ENCODE results near the gene TSC22D1.
A peak's percentile ranks its signal among the peaks of the same experiment; 100 is the strongest.
"Not testable (repeated sequence)": the region's sequence is repeated elsewhere in the genome, so short reads cannot be mapped to it uniquely, and the experiment has no call there.

Gene TSC22D1

GRCh38 chr13:44575741-44576350 is at the start of gene TSC22D1:
Gene TSC22D1, minus strand, starts transcription at chr13:44576330. Its CDS starts 256 bp downstream, at chr13:44576074.
- peaks cover 8% of the 10 kb centered on the region for H3K27me3 Mint-ChIP-seq
- H3K9me3 Mint-ChIP-seq: no peaks in the 10 kb centered on the region
- H3K4me3 Mint-ChIP-seq: peak within 1 kb of the TSS; percentile 87
- peaks cover 46% of the 10 kb centered on the region for H3K4me1 Mint-ChIP-seq (ENCODE audit: low read depth)
- peaks cover 15% of the 10 kb centered on the region for H3K36me3 Mint-ChIP-seq (ENCODE audit: low read depth)
- H3K27ac Mint-ChIP-seq: peak within 1 kb of the TSS; percentile 81

DNA sequence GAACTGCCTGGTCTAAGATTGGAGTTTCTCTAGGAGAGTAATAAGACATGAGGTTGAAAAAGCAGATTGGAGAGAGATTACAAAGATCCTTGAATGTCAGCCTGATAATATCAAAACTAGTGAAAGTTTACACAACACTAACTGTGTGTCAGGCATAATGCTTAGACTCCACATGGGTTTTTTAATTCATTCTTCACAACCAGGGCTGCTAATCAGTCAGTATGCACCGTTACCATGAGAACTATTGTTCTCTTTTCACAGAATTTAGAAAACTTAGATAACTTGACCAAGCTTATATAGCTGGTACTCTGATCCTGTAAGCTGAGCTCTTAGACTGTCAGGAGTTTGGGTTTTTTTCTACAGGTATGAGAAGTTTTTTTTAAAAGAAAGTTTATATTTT is 46.6 kb upstream of the TSC22D1 start:
- no peaks in the 10 kb centered on the region for H3K36me3 Mint-ChIP-seq (ENCODE audit: low read depth)
- peaks cover 24% of the 10 kb centered on the region for H3K27me3 Mint-ChIP-seq
- no peak overlapping the region for H3K27ac Mint-ChIP-seq
- H3K4me3 Mint-ChIP-seq: no peak overlapping the region
- H3K9me3 Mint-ChIP-seq: no peaks in the 10 kb centered on the region
- no peaks in the 10 kb centered on the region for H3K4me1 Mint-ChIP-seq (ENCODE audit: low read depth)

GRCh38 chr13:44622261-44622660 is 46.1 kb upstream of the TSC22D1 start:
- Mint-ChIP-seq H3K36me3 (ENCODE audit: low read depth) (no peaks in the 10 kb centered on the region), H3K9me3 (no peaks in the 10 kb centered on the region), H3K4me1 (ENCODE audit: low read depth) (no peaks in the 10 kb centered on the region), H3K27me3 (peaks cover 24% of the 10 kb centered on the region), H3K27ac (no peak overlapping the region), H3K4me3 (no peak overlapping the region)

- H3K4me1 Mint-ChIP-seq (ENCODE audit: low read depth): no peaks in the 10 kb centered on the region
- H3K9me3 Mint-ChIP-seq: no peaks in the 10 kb centered on the region
- no peak overlapping the region for H3K27ac Mint-ChIP-seq
- H3K36me3 Mint-ChIP-seq (ENCODE audit: low read depth): no peaks in the 10 kb centered on the region
- H3K4me3 Mint-ChIP-seq: no peak overlapping the region
- peaks cover 8% of the 10 kb centered on the region for H3K27me3 Mint-ChIP-seq
Observed at GRCh38 chr13:44620057-44620456, 43.9 kb upstream of the TSC22D1 start.

DNA sequence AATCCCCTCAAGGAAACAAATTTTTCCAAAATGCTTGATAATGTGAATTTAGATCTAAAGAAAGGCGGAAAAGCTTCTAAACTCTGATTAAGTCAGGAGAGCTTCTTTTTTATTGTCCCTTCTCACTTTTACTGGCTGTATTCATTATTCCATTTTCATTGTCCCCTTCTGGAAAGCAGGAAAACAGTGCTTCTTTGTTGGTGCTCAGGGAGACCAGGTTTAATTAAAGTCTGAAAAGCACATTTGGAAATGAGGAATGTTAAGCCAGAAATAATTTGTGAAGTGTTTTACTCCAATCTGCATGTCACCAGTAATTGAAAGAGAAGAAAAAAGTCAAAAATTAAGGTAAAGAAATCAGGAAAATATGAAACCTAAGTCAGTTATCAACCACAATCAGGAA is 43.5 kb upstream of the TSC22D1 start:
- peaks cover 8% of the 10 kb centered on the region for H3K27me3 Mint-ChIP-seq
- no peaks in the 10 kb centered on the region for H3K36me3 Mint-ChIP-seq (ENCODE audit: low read depth)
- no peak overlapping the region for H3K27ac Mint-ChIP-seq
- no peak overlapping the region for H3K4me3 Mint-ChIP-seq
- H3K4me1 Mint-ChIP-seq (ENCODE audit: low read depth): no peaks in the 10 kb centered on the region
- H3K9me3 Mint-ChIP-seq: no peaks in the 10 kb centered on the region

- H3K4me1 Mint-ChIP-seq (ENCODE audit: low read depth): no peaks in the 10 kb centered on the region
- H3K9me3 Mint-ChIP-seq: no peaks in the 10 kb centered on the region
- peaks cover 8% of the 10 kb centered on the region for H3K27me3 Mint-ChIP-seq
- H3K36me3 Mint-ChIP-seq (ENCODE audit: low read depth): no peaks in the 10 kb centered on the region
- no peak overlapping the region for H3K27ac Mint-ChIP-seq
- no peak overlapping the region for H3K4me3 Mint-ChIP-seq
Observed at GRCh38 chr13:44618326-44618725, 42.2 kb upstream of the TSC22D1 start.

DNA sequence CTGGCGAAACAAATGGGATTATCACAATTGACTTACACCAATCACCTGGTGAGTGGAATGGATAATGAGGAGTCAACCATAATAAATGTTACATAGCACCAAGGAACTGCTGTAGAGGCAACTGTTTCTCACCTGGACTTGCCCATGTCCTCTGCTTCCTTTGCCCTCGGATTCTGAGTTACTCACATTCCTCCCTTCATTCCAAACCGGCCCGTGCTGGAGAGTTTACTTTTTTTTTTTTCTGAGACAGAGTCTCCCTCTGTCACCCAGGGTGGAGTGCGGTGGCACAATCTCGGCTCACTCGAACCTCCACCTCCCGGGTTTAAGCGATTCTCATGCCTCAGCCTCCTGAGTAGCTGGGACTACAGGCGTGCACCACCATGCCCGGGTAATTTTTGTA is 41.5 kb upstream of the TSC22D1 start:
- no peaks in the 10 kb centered on the region for H3K36me3 Mint-ChIP-seq (ENCODE audit: low read depth)
- no peaks in the 10 kb centered on the region for H3K4me1 Mint-ChIP-seq (ENCODE audit: low read depth)
- no peak overlapping the region for H3K27ac Mint-ChIP-seq
- no peak overlapping the region for H3K4me3 Mint-ChIP-seq
- H3K27me3 Mint-ChIP-seq: peaks cover 8% of the 10 kb centered on the region
- no peaks in the 10 kb centered on the region for H3K9me3 Mint-ChIP-seq

DNA sequence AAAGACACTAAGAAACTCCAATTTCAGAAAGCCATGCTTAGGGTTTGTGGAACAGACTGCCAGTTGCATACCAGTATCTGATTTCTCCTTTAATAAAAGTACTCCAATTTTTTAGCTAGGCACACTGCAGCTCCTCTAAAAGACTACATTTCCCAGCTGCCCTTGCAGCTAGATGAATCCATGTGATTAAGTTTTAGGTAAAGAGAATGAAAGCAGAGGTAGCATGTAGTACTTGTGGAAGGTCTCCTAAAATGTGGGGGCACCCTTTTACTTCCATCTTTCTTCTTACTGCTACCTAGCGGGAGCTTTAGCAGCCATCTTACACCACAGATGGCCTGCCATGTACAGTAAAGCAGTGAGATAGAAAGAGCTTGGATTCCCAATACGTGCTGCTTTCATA is 33.0 kb upstream of the TSC22D1 start:
- Mint-ChIP-seq H3K36me3 (ENCODE audit: low read depth) (no peaks in the 10 kb centered on the region), H3K27ac (no peak overlapping the region), H3K9me3 (peaks cover 4% of the 10 kb centered on the region), H3K27me3 (peaks cover 27% of the 10 kb centered on the region), H3K4me3 (no peak overlapping the region), H3K4me1 (ENCODE audit: low read depth) (no peaks in the 10 kb centered on the region)

- no peak overlapping the region for H3K27ac Mint-ChIP-seq
- peaks cover 29% of the 10 kb centered on the region for H3K27me3 Mint-ChIP-seq
- no peaks in the 10 kb centered on the region for H3K36me3 Mint-ChIP-seq (ENCODE audit: low read depth)
- H3K9me3 Mint-ChIP-seq: peaks cover 2% of the 10 kb centered on the region
- no peaks in the 10 kb centered on the region for H3K4me1 Mint-ChIP-seq (ENCODE audit: low read depth)
- H3K4me3 Mint-ChIP-seq: no peak overlapping the region
Observed at GRCh38 chr13:44605721-44606120, 29.6 kb upstream of the TSC22D1 start.

GRCh38 chr13:44605275-44605674 is 29.1 kb upstream of the TSC22D1 start:
- H3K36me3 Mint-ChIP-seq (ENCODE audit: low read depth): no peaks in the 10 kb centered on the region
- H3K9me3 Mint-ChIP-seq: no peaks in the 10 kb centered on the region
- H3K27ac Mint-ChIP-seq: no peak overlapping the region
- no peaks in the 10 kb centered on the region for H3K4me1 Mint-ChIP-seq (ENCODE audit: low read depth)
- no peak overlapping the region for H3K4me3 Mint-ChIP-seq
- peaks cover 27% of the 10 kb centered on the region for H3K27me3 Mint-ChIP-seq

- H3K9me3 Mint-ChIP-seq: no peaks in the 10 kb centered on the region
- no peak overlapping the region for H3K27ac Mint-ChIP-seq
- H3K4me3 Mint-ChIP-seq: no peak overlapping the region
- H3K4me1 Mint-ChIP-seq (ENCODE audit: low read depth): no peaks in the 10 kb centered on the region
- no peaks in the 10 kb centered on the region for H3K36me3 Mint-ChIP-seq (ENCODE audit: low read depth)
- H3K27me3 Mint-ChIP-seq: peaks cover 12% of the 10 kb centered on the region
Observed at GRCh38 chr13:44601586-44601985, 25.5 kb upstream of the TSC22D1 start.

DNA sequence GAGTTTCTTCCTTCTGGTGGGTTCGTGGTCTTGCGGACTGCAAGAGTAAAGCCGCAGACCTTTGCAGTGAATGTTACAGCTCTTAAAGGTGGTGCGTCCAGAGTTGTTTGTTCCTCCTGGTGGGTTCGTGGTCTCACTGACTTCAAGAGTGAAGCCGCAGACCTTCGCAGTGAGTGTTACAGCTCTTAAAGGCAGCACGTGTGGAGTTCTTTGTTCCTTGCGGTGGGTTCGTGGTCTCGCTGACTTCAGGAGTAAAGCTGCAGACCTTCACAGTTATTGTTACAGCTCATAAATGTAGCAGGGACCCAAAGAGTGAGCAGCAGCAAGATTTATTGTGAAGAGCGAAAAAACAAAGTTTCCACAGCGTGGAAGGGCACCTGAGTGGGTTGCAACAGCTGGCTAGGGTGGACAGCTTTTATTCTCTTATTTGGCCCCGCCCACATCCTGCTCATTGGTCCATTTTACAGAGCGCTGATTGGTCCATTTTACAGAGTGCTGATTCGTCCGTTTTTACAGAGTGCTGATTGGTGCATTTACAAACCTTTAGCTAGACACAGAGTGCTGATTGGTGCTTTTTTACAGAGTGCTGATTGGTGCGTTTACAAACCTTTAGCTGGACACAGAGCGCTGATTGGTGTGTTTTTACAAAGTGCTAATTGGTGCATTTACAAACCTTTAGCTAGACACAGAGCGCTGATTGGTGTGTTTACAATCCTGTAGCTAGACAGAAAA is 17.9 kb upstream of the TSC22D1 start:
- not testable (repeated sequence) for H3K36me3 Mint-ChIP-seq (ENCODE audit: low read depth); H3K27ac Mint-ChIP-seq; H3K9me3 Mint-ChIP-seq; H3K4me1 Mint-ChIP-seq (ENCODE audit: low read depth); H3K4me3 Mint-ChIP-seq
- peaks cover 13% of the 10 kb centered on the region for H3K27me3 Mint-ChIP-seq

- no peaks in the 10 kb centered on the region for H3K36me3 Mint-ChIP-seq (ENCODE audit: low read depth)
- no peak overlapping the region for H3K27ac Mint-ChIP-seq
- no peaks in the 10 kb centered on the region for H3K4me1 Mint-ChIP-seq (ENCODE audit: low read depth)
- H3K9me3 Mint-ChIP-seq: peaks cover 3% of the 10 kb centered on the region
- peaks cover 13% of the 10 kb centered on the region for H3K27me3 Mint-ChIP-seq
- H3K4me3 Mint-ChIP-seq: no peak overlapping the region
Observed at GRCh38 chr13:44592216-44592847, 16.2 kb upstream of the TSC22D1 start.

- H3K4me3 Mint-ChIP-seq: no peak overlapping the region
- H3K36me3 Mint-ChIP-seq (ENCODE audit: low read depth): no peaks in the 10 kb centered on the region
- peaks cover 13% of the 10 kb centered on the region for H3K27me3 Mint-ChIP-seq
- H3K27ac Mint-ChIP-seq: no peak overlapping the region
- no peaks in the 10 kb centered on the region for H3K4me1 Mint-ChIP-seq (ENCODE audit: low read depth)
- H3K9me3 Mint-ChIP-seq: peaks cover 3% of the 10 kb centered on the region
Observed at GRCh38 chr13:44591316-44591715, 15.2 kb upstream of the TSC22D1 start.

DNA sequence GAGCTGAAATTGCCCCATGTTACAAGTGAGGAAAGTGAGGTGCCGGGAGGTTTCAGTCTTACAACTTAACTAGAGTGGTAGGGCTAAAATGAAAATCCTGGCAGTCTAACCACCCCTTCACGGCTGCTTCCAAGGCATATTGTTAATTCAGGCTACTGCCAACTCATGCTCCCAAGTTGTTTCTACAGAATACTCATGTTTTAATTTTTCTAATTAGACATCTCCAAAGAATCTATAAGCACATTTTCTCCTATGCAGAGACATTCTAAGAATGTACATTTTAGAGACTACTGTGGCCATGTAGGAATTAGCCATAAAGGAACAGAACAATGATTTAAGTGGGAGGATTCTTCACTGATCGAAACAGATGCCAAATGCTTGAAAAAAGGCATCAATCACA is 7.0 kb upstream of the TSC22D1 start:
- Mint-ChIP-seq H3K27me3 (peaks cover 13% of the 10 kb centered on the region), H3K4me1 (ENCODE audit: low read depth) (peaks cover 4% of the 10 kb centered on the region), H3K9me3 (no peaks in the 10 kb centered on the region), H3K36me3 (ENCODE audit: low read depth) (no peaks in the 10 kb centered on the region), H3K27ac (no peak overlapping the region), H3K4me3 (no peak overlapping the region)
